Measurements from ENCODE around the gene GABRA4. TPM values are rescaled to one million over a fixed set of nuclear protein-coding genes. Genes with fewer than 3 reads are reported as not detected.

Gene GABRA4
- total and polyA plus RNA-seq, 5 donors from 2014 or later = not detected

GRCh38 chr4:46922205-46922604 lies 71.2 kb downstream of the GABRA4 start:
- H3K4me3 ChIP-seq (ENCODE audit: low read depth, low read length) = no peak overlapping the region
- no peak for ATAC-seq (ENCODE audit: low read depth in 2 of 2)
- H3K27ac Mint-ChIP-seq = no peak overlapping the region
- H3K9me3 Mint-ChIP-seq = peaks cover 0 to 3% (median 0%) of the 10 kb centered on the region in 7 donors
- no peaks in the 10 kb centered on the region for H3K9me3 ChIP-seq (ENCODE audit: control insufficient read depth in 2 of 2, low read length in 2 of 2)
- no peaks in the 10 kb centered on the region for H3K4me1 Mint-ChIP-seq
- H3K4me3 Mint-ChIP-seq = no peak overlapping the region
- H3K27me3 Mint-ChIP-seq = no peaks in the 10 kb centered on the region
- no peaks in the 10 kb centered on the region for H3K36me3 Mint-ChIP-seq
- no peak overlapping the region for H3K27ac ChIP-seq (ENCODE audit: insufficient read depth, low read length, poor library complexity, severe bottlenecking)
- H3K36me3 ChIP-seq (ENCODE audit: control insufficient read depth, insufficient read depth, low read length) = no peaks in the 10 kb centered on the region
- no peaks in the 10 kb centered on the region for H3K27me3 ChIP-seq (ENCODE audit: control insufficient read depth, insufficient read depth, low read length)
- no peak for DNase-seq
- no peaks in the 10 kb centered on the region for H3K4me1 ChIP-seq (ENCODE audit: control insufficient read depth, insufficient read depth, low read length, poor library complexity, severe bottlenecking)

GRCh38 chr4:46909078-46909477 lies 84.3 kb downstream of the GABRA4 start, which contains the start of gene COX7B2:
Gene COX7B2, minus strand, starts transcription at chr4:46909245. Its CDS starts 174,053 bp downstream, at chr4:46735192.
- H3K27ac ChIP-seq (ENCODE audit: insufficient read depth, low read length, poor library complexity, severe bottlenecking) = no peak within 1 kb of the TSS

GRCh38 chr4:46908148-46908547 lies 85.2 kb downstream of the GABRA4 start:
- DNase-seq = no peak
- H3K27ac ChIP-seq (ENCODE audit: insufficient read depth, low read length, poor library complexity, severe bottlenecking) = no peak overlapping the region
- Mint-ChIP-seq H3K4me3 (no peak overlapping the region), H3K4me1 (peaks cover 0 to 7% (median 0%) of the 10 kb centered on the region in 4 donors), H3K27me3 (no peaks in the 10 kb centered on the region), H3K27ac (no peak overlapping the region), H3K9me3 (peaks cover 0 to 8% (median 2%) of the 10 kb centered on the region in 7 donors), H3K36me3 (no peaks in the 10 kb centered on the region)
- no peaks in the 10 kb centered on the region for H3K36me3 ChIP-seq (ENCODE audit: control insufficient read depth, insufficient read depth, low read length)
- no peaks in the 10 kb centered on the region for H3K9me3 ChIP-seq (ENCODE audit: control insufficient read depth in 2 of 2, low read length in 2 of 2)
- H3K27me3 ChIP-seq (ENCODE audit: control insufficient read depth, insufficient read depth, low read length) = no peaks in the 10 kb centered on the region
- no peak overlapping the region for H3K4me3 ChIP-seq (ENCODE audit: low read depth, low read length)
- no peak for ATAC-seq (ENCODE audit: low read depth in 2 of 2)
- no peaks in the 10 kb centered on the region for H3K4me1 ChIP-seq (ENCODE audit: control insufficient read depth, insufficient read depth, low read length, poor library complexity, severe bottlenecking)

More at GRCh38 chr4:46909078-46909477, 84.3 kb downstream of the GABRA4 start, which contains the start of gene COX7B2:
- DNase-seq (no peak), ATAC-seq (ENCODE audit: low read depth in 2 of 2) (no peak)
- H3K4me1 Mint-ChIP-seq = peaks cover 0 to 7% (median 0%) of the 10 kb centered on the region in 4 donors
- H3K36me3 ChIP-seq (ENCODE audit: control insufficient read depth, insufficient read depth, low read length) = no peaks in the 10 kb centered on the region
- H3K27me3 ChIP-seq (ENCODE audit: control insufficient read depth, insufficient read depth, low read length) = no peaks in the 10 kb centered on the region
- no peaks in the 10 kb centered on the region for H3K27me3 Mint-ChIP-seq
- H3K9me3 Mint-ChIP-seq = peaks cover 0 to 8% (median 2%) of the 10 kb centered on the region in 7 donors
- H3K4me3 Mint-ChIP-seq = no peak within 1 kb of the TSS
- H3K27ac Mint-ChIP-seq = no peak within 1 kb of the TSS
- H3K4me3 ChIP-seq (ENCODE audit: low read depth, low read length) = no peak within 1 kb of the TSS
- H3K9me3 ChIP-seq (ENCODE audit: control insufficient read depth in 2 of 2, low read length in 2 of 2) = no peaks in the 10 kb centered on the region
- no peaks in the 10 kb centered on the region for H3K4me1 ChIP-seq (ENCODE audit: control insufficient read depth, insufficient read depth, low read length, poor library complexity, severe bottlenecking)
- H3K36me3 Mint-ChIP-seq = no peaks in the 10 kb centered on the region

DNA sequence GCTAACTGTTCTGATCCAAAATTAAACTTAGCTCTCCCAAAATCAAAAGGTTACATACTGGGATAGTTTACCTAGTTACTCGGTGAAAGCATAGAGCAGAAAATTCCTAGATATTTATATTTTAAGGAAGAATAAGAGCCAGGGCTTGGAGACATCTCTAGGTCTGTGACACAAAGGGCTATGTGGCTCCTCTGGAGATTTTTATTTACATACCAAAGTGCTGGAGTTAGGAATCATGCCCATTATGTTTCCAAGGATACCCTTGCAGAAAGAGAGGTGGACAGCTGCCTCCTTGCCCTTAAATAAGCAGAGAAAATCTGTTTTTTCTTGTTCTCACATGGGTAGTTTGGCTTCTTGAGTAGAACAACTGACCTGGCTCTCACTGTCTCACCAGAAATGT lies 93.3 kb downstream of the GABRA4 start:
- H3K36me3 Mint-ChIP-seq = no peaks in the 10 kb centered on the region
- no peak overlapping the region for H3K27ac Mint-ChIP-seq
- Histone ChIP-seq H3K4me3 (ENCODE audit: low read depth, low read length) (no peak overlapping the region), H3K36me3 (ENCODE audit: control insufficient read depth, insufficient read depth, low read length) (no peaks in the 10 kb centered on the region), H3K27ac (ENCODE audit: insufficient read depth, low read length, poor library complexity, severe bottlenecking) (no peak overlapping the region), H3K27me3 (ENCODE audit: control insufficient read depth, insufficient read depth, low read length) (no peaks in the 10 kb centered on the region), H3K4me1 (ENCODE audit: control insufficient read depth, insufficient read depth, low read length, poor library complexity, severe bottlenecking) (no peaks in the 10 kb centered on the region), H3K9me3 (ENCODE audit: control insufficient read depth in 2 of 2, low read length in 2 of 2) (no peaks in the 10 kb centered on the region)
- H3K4me1 Mint-ChIP-seq = no peaks in the 10 kb centered on the region
- ATAC-seq (ENCODE audit: low read depth in 2 of 2) = no peak
- peaks cover 0 to 8% (median 0%) of the 10 kb centered on the region in 7 donors for H3K9me3 Mint-ChIP-seq
- H3K27me3 Mint-ChIP-seq = no peaks in the 10 kb centered on the region
- no peak overlapping the region for H3K4me3 Mint-ChIP-seq
- no peak for DNase-seq

GRCh38 chr4:46894826-46895225 lies 98.6 kb downstream of the GABRA4 start:
- no peaks in the 10 kb centered on the region for H3K36me3 ChIP-seq (ENCODE audit: control insufficient read depth, insufficient read depth, low read length)
- H3K4me3 Mint-ChIP-seq = no peak overlapping the region
- no peaks in the 10 kb centered on the region for H3K36me3 Mint-ChIP-seq
- no peaks in the 10 kb centered on the region for H3K27me3 Mint-ChIP-seq
- DNase-seq (no peak), ATAC-seq (ENCODE audit: low read depth in 2 of 2) (no peak)
- H3K27me3 ChIP-seq (ENCODE audit: control insufficient read depth, insufficient read depth, low read length) = no peaks in the 10 kb centered on the region
- H3K4me1 ChIP-seq (ENCODE audit: control insufficient read depth, insufficient read depth, low read length, poor library complexity, severe bottlenecking) = no peaks in the 10 kb centered on the region
- H3K27ac Mint-ChIP-seq = no peak overlapping the region
- H3K4me1 Mint-ChIP-seq = no peaks in the 10 kb centered on the region
- no peak overlapping the region for H3K4me3 ChIP-seq (ENCODE audit: low read depth, low read length)
- no peak overlapping the region for H3K27ac ChIP-seq (ENCODE audit: insufficient read depth, low read length, poor library complexity, severe bottlenecking)
- H3K9me3 Mint-ChIP-seq = peaks cover 0 to 11% (median 0%) of the 10 kb centered on the region in 7 donors
- no peaks in the 10 kb centered on the region for H3K9me3 ChIP-seq (ENCODE audit: control insufficient read depth in 2 of 2, low read length in 2 of 2)

DNA sequence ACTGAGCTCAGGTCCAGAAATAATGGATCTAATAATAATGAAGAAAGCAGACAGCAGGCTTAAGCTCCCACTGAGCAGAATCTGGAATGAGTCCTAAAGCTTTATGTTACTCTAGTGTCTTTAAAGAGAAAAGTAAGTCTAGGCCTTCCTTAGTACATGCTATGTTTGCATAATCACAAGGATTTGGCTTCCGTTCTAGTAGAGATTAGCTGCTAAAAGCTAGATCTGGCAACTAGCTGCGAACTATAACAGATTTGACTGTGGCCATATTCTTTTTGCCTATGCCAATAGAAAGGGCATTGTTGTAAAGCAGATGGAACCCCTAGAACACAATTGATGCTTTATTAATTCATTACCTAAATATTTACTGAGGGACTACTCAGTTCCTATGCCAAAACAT lies 103.3 kb downstream of the GABRA4 start:
- peaks cover 0 to 5% (median 0%) of the 10 kb centered on the region in 7 donors for H3K9me3 Mint-ChIP-seq
- no peak overlapping the region for H3K4me3 ChIP-seq (ENCODE audit: low read depth, low read length)
- DNase-seq (no peak), ATAC-seq (ENCODE audit: low read depth in 2 of 2) (no peak)
- H3K27ac ChIP-seq (ENCODE audit: insufficient read depth, low read length, poor library complexity, severe bottlenecking) = no peak overlapping the region
- H3K9me3 ChIP-seq (ENCODE audit: control insufficient read depth in 2 of 2, low read length in 2 of 2) = no peaks in the 10 kb centered on the region
- no peaks in the 10 kb centered on the region for H3K4me1 Mint-ChIP-seq
- H3K27ac Mint-ChIP-seq = no peak overlapping the region
- H3K27me3 ChIP-seq (ENCODE audit: control insufficient read depth, insufficient read depth, low read length) = no peaks in the 10 kb centered on the region
- H3K27me3 Mint-ChIP-seq = no peaks in the 10 kb centered on the region
- no peaks in the 10 kb centered on the region for H3K4me1 ChIP-seq (ENCODE audit: control insufficient read depth, insufficient read depth, low read length, poor library complexity, severe bottlenecking)
- no peak overlapping the region for H3K4me3 Mint-ChIP-seq
- H3K36me3 ChIP-seq (ENCODE audit: control insufficient read depth, insufficient read depth, low read length) = no peaks in the 10 kb centered on the region
- no peaks in the 10 kb centered on the region for H3K36me3 Mint-ChIP-seq

GRCh38 chr4:46889410-46889809 lies 104.0 kb downstream of the GABRA4 start:
- Mint-ChIP-seq H3K4me1 (no peaks in the 10 kb centered on the region), H3K36me3 (no peaks in the 10 kb centered on the region), H3K4me3 (no peak overlapping the region), H3K9me3 (peaks cover 0 to 5% (median 0%) of the 10 kb centered on the region in 7 donors), H3K27me3 (no peaks in the 10 kb centered on the region), H3K27ac (no peak overlapping the region)
- no peaks in the 10 kb centered on the region for H3K27me3 ChIP-seq (ENCODE audit: control insufficient read depth, insufficient read depth, low read length)
- no peaks in the 10 kb centered on the region for H3K36me3 ChIP-seq (ENCODE audit: control insufficient read depth, insufficient read depth, low read length)
- no peak for ATAC-seq (ENCODE audit: low read depth in 2 of 2)
- no peaks in the 10 kb centered on the region for H3K4me1 ChIP-seq (ENCODE audit: control insufficient read depth, insufficient read depth, low read length, poor library complexity, severe bottlenecking)
- H3K9me3 ChIP-seq (ENCODE audit: control insufficient read depth in 2 of 2, low read length in 2 of 2) = no peaks in the 10 kb centered on the region
- DNase-seq = no peak
- no peak overlapping the region for H3K4me3 ChIP-seq (ENCODE audit: low read depth, low read length)
- no peak overlapping the region for H3K27ac ChIP-seq (ENCODE audit: insufficient read depth, low read length, poor library complexity, severe bottlenecking)

- DNase-seq (no peak), ATAC-seq (ENCODE audit: low read depth in 2 of 2) (no peak)
- peaks cover 0 to 5% (median 0%) of the 10 kb centered on the region in 7 donors for H3K9me3 Mint-ChIP-seq
- H3K4me1 ChIP-seq (ENCODE audit: control insufficient read depth, insufficient read depth, low read length, poor library complexity, severe bottlenecking) = no peaks in the 10 kb centered on the region
- no peaks in the 10 kb centered on the region for H3K36me3 Mint-ChIP-seq
- no peaks in the 10 kb centered on the region for H3K27me3 Mint-ChIP-seq
- no peak overlapping the region for H3K4me3 Mint-ChIP-seq
- H3K4me3 ChIP-seq (ENCODE audit: low read depth, low read length) = no peak overlapping the region
- no peaks in the 10 kb centered on the region for H3K36me3 ChIP-seq (ENCODE audit: control insufficient read depth, insufficient read depth, low read length)
- no peak overlapping the region for H3K27ac ChIP-seq (ENCODE audit: insufficient read depth, low read length, poor library complexity, severe bottlenecking)
- H3K27me3 ChIP-seq (ENCODE audit: control insufficient read depth, insufficient read depth, low read length) = no peaks in the 10 kb centered on the region
- no peaks in the 10 kb centered on the region for H3K4me1 Mint-ChIP-seq
- H3K27ac Mint-ChIP-seq = no peak overlapping the region
- no peaks in the 10 kb centered on the region for H3K9me3 ChIP-seq (ENCODE audit: control insufficient read depth in 2 of 2, low read length in 2 of 2)
These were observed 106.7 kb downstream of the GABRA4 start for GRCh38 chr4:46886711-46887110.
